Trophoblast cell (in vitro differentiated cells and primary cell): ENCODE measurements around the gene CDH11.

ENCODE experiments used
- DNase-seq, 2 donors: peaks; one replicate each; pipeline ENCODE4 v3.0.0-alpha.2; 2016
- H2AFZ ChIP-seq: 2 replicates; pipeline ENCODE4 v1.6.1; 2013; ENCODE audit warnings: low read length, moderate library complexity, mild to moderate bottlenecking; ENCODE audit not compliant: insufficient read depth, poor library complexity
- H2AK5ac ChIP-seq: 2 replicates; pipeline ENCODE4 v1.6.1; 2013; ENCODE audit warnings: mild to moderate bottlenecking, low read length
- H2BK120ac ChIP-seq: 2 replicates; pipeline ENCODE4 v1.6.1; 2013; ENCODE audit warnings: low read length, mild to moderate bottlenecking, moderate library complexity; ENCODE audit not compliant: insufficient read depth, poor library complexity
- H2BK12ac ChIP-seq: 2 replicates; pipeline ENCODE4 v1.6.1; 2013; ENCODE audit warnings: mild to moderate bottlenecking, low read length, moderate library complexity
- H2BK5ac ChIP-seq: 2 replicates; pipeline ENCODE4 v1.6.1; 2013; ENCODE audit warnings: low read length, low read depth, moderate library complexity, mild to moderate bottlenecking; ENCODE audit not compliant: poor library complexity
- H3K14ac ChIP-seq: 2 replicates; pipeline ENCODE4 v1.6.1; 2013; ENCODE audit warnings: mild to moderate bottlenecking, low read length
- H3K18ac ChIP-seq: 2 replicates; pipeline ENCODE4 v1.6.1; 2013; ENCODE audit warnings: mild to moderate bottlenecking, low read length
- H3K23ac ChIP-seq: 2 replicates; pipeline ENCODE4 v1.6.1; 2013; ENCODE audit warnings: low read length
- H3K27ac ChIP-seq: 2 replicates; pipeline ENCODE4 v1.5.1; 2013; ENCODE audit warnings: low read depth, mild to moderate bottlenecking, inconsistent platforms, low read length, moderate library complexity
- H3K27me3 ChIP-seq: 2 replicates; pipeline ENCODE4 v1.6.1; 2013; ENCODE audit warnings: inconsistent platforms, mild to moderate bottlenecking, low read length, moderate library complexity; ENCODE audit not compliant: insufficient read depth
- H3K36me3 ChIP-seq, 2 experiments: 1 replicate in 1 of 2; 2 replicates in 1 of 2; pipeline ENCODE4 v1.6.1; 2013; ENCODE audit warnings: low read length in 2 of 2, mild to moderate bottlenecking in 2 of 2, moderate library complexity in 1 of 2; ENCODE audit not compliant: insufficient read depth in 2 of 2, control insufficient read depth in 1 of 2
- H3K4ac ChIP-seq: 2 replicates; pipeline ENCODE4 v1.6.1; 2013; ENCODE audit warnings: low read depth, mild to moderate bottlenecking, low read length, moderate library complexity
- H3K4me1 ChIP-seq, 2 experiments: 1 replicate in 1 of 2; 2 replicates in 1 of 2; pipeline ENCODE4 v1.6.1; 2013; ENCODE audit warnings: low read length in 2 of 2, mild to moderate bottlenecking in 2 of 2, moderate library complexity in 1 of 2; ENCODE audit not compliant: insufficient read depth in 2 of 2, control insufficient read depth in 1 of 2
- H3K4me2 ChIP-seq: 2 replicates; pipeline ENCODE4 v1.6.1; 2013; ENCODE audit warnings: inconsistent platforms, mild to moderate bottlenecking, low read length, moderate library complexity
- H3K4me3 ChIP-seq: 2 replicates; pipeline ENCODE4 v1.5.1; 2013; ENCODE audit warnings: mild to moderate bottlenecking, low read depth, low read length, inconsistent platforms
- H3K79me1 ChIP-seq: one replicate; pipeline ENCODE4 v1.6.1; 2013; ENCODE audit warnings: low read length
- H3K79me2 ChIP-seq: 2 replicates; pipeline ENCODE4 v1.6.1; 2013; ENCODE audit warnings: low read length, mild to moderate bottlenecking; ENCODE audit not compliant: control insufficient read depth, insufficient read depth, poor library complexity
- H3K9ac ChIP-seq: 2 replicates; pipeline ENCODE4 v1.6.1; 2013; ENCODE audit warnings: mild to moderate bottlenecking, low read length
- H3K9me3 ChIP-seq: 2 replicates; pipeline ENCODE4 v1.6.1; 2013; ENCODE audit warnings: low read depth, mild to moderate bottlenecking, control low read depth, inconsistent platforms, low read length; ENCODE audit not compliant: insufficient read depth
- H4K12ac ChIP-seq: 2 replicates; pipeline ENCODE4 v1.6.1; 2013; ENCODE audit warnings: low read depth, mild to moderate bottlenecking, low read length, moderate library complexity
- H4K8ac ChIP-seq: 2 replicates; pipeline ENCODE4 v1.6.1; 2013; ENCODE audit warnings: low read depth, mild to moderate bottlenecking, low read length, moderate library complexity
- H4K91ac ChIP-seq: one replicate; pipeline ENCODE4 v1.6.1; 2013; ENCODE audit warnings: low read depth, mild to moderate bottlenecking, low read length, moderate library complexity
- WGBS: extraction: QIAGEN DNeasy Blood & Tissue Kit; methylation state at CpG from one replicate; pipeline ENCODE4 v1.1.7; 2013; ENCODE audit warnings: missing lambda C conversion rate; ENCODE audit not compliant: insufficient read length, insufficient coverage; ENCODE audit errors: extremely low coverage; 5-methylcytosine and 5-hydroxymethylcytosine counted together

Gene CDH11

GRCh38 chr16:65070831-65071432 is 50.9 kb downstream of the CDH11 start:
- Histone ChIP-seq H3K14ac (no peak overlapping the region), H3K4me1 (peaks cover 11 to 15% of the 10 kb centered on the region in 2 experiments), H3K18ac (no peak overlapping the region), H3K4me2 (peak overlapping the region; percentile 18), H3K79me2 (no peaks in the 10 kb centered on the region), H2AFZ (no peak overlapping the region), H3K79me1 (no peaks in the 10 kb centered on the region), H3K4ac (no peak overlapping the region), H3K9me3 (no peaks in the 10 kb centered on the region), H4K91ac (no peak overlapping the region), H2BK5ac (no peak overlapping the region), H2BK12ac (no peak overlapping the region), H3K4me3 (no peak overlapping the region), H3K9ac (no peak overlapping the region), H2BK120ac (no peak overlapping the region), H3K27ac (no peak overlapping the region), H3K23ac (no peak overlapping the region), H3K27me3 (no peaks in the 10 kb centered on the region), H2AK5ac (no peak overlapping the region), H3K36me3 (peaks cover 8 to 22% of the 10 kb centered on the region in 2 experiments), H4K12ac (no peak overlapping the region), H4K8ac (no peak overlapping the region)
- peak in 1 of 2 donors; percentile 14 for DNase-seq
- no CpG with 5 or more reads among the region's 12 CpGs for WGBS

DNA sequence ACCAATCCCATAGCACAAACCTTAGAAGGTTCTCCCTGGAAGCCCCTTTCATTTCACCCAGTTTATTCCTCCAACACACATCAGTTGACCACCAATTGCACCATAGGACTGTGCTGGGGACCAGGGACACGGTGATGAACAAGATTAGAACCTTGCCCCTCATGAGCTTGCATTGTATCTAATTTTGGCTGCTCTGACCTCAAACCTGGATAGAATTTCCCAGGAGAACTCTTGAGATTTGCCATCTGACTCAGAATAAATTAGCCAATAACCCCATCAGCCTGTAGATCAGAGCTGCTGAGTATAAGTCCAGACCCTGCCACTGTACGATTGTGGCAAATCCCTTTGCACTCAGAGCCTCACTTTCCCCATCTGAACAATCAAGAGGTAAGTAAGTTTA is 52.1 kb downstream of the CDH11 start:
- Histone ChIP-seq H3K23ac (no peak overlapping the region), H4K12ac (no peak overlapping the region), H3K4ac (no peak overlapping the region), H4K8ac (no peak overlapping the region), H3K9me3 (no peaks in the 10 kb centered on the region), H3K4me1 (peaks cover 13 to 15% of the 10 kb centered on the region in 2 experiments), H3K36me3 (peaks cover 11 to 23% of the 10 kb centered on the region in 2 experiments), H3K4me3 (no peak overlapping the region), H3K27ac (no peak overlapping the region), H2AK5ac (no peak overlapping the region), H2BK120ac (no peak overlapping the region), H3K14ac (no peak overlapping the region), H4K91ac (no peak overlapping the region), H2BK12ac (no peak overlapping the region), H3K79me2 (peaks cover 1% of the 10 kb centered on the region), H3K79me1 (no peaks in the 10 kb centered on the region), H3K18ac (no peak overlapping the region), H3K4me2 (no peak overlapping the region), H2AFZ (no peak overlapping the region), H3K9ac (no peak overlapping the region), H3K27me3 (no peaks in the 10 kb centered on the region), H2BK5ac (no peak overlapping the region)
- WGBS = no CpG with 5 or more reads among the region's 2 CpGs
- no peak for DNase-seq

DNA sequence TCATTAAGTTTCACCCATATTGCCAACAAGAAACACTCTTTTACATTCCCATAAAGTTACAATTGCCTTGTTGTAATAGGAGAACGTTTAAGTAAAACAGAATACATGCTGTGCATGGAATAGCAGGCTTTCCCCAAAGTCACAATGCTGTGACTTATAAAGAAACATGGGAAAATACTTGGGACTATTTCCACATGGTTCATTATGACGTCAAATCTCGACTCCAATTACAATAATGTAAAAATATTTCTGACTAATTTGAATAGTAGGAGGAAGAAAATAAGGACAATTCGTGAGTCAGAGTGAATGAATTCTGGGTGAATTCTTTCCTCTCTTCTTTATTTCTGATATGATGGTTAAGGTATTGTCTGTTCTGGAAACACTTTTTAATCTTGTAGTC is 52.8 kb downstream of the CDH11 start:
- no peaks in the 10 kb centered on the region for H3K79me1 ChIP-seq
- H4K12ac ChIP-seq = no peak overlapping the region
- H3K4ac ChIP-seq = no peak overlapping the region
- no peak overlapping the region for H4K91ac ChIP-seq
- H3K79me2 ChIP-seq = peaks cover 1% of the 10 kb centered on the region
- no peak overlapping the region for H2BK5ac ChIP-seq
- H3K18ac ChIP-seq = no peak overlapping the region
- no peak overlapping the region for H3K9ac ChIP-seq
- no peak overlapping the region for H3K14ac ChIP-seq
- peaks cover 13 to 15% of the 10 kb centered on the region in 2 experiments for H3K4me1 ChIP-seq
- no peak overlapping the region for H2BK120ac ChIP-seq
- no peaks in the 10 kb centered on the region for H3K9me3 ChIP-seq
- peaks cover 12 to 23% of the 10 kb centered on the region in 2 experiments for H3K36me3 ChIP-seq
- WGBS = no CpG with 5 or more reads among the region's 4 CpGs
- H2BK12ac ChIP-seq = no peak overlapping the region
- no peak overlapping the region for H3K4me3 ChIP-seq
- no peak for DNase-seq
- no peaks in the 10 kb centered on the region for H3K27me3 ChIP-seq
- H2AFZ ChIP-seq = no peak overlapping the region
- no peak overlapping the region for H4K8ac ChIP-seq
- H3K27ac ChIP-seq = no peak overlapping the region
- no peak overlapping the region for H3K23ac ChIP-seq
- H2AK5ac ChIP-seq = no peak overlapping the region
- no peak overlapping the region for H3K4me2 ChIP-seq

DNA sequence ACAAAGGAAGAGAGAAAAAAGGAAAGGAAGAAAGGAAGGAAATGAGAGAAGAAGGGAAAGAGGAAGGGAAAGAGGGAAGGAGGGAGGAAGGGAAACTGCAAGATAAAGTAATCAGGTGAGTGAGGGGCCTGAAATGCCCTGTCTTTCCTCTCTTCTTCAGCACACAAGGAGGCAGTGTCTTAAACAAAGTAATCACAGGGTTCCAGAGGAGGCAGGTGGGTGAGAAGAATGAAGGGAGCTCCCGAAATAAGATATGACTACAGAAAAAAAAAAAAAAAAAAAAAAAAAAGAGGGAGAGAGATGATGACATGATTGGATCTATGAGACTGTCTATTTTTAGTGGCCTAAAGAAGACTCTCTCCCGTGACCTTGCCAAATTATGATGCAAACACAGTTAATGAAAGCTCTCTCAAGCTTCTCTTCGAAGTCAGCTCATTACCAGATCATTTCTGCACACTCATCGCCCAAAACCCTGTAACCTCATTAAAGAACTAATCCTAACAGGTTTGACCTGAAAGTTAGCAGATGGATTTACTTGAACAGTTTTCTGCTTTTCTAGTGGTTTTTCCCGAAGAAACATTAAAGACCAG is 53.6 kb downstream of the CDH11 start:
- no CpG with 5 or more reads among the region's 5 CpGs for WGBS
- peaks cover 12 to 24% of the 10 kb centered on the region in 2 experiments for H3K36me3 ChIP-seq
- no peak overlapping the region for H2AK5ac ChIP-seq
- H2BK120ac ChIP-seq = no peak overlapping the region
- H2BK5ac ChIP-seq = no peak overlapping the region
- no peak overlapping the region for H3K4me3 ChIP-seq
- no peak overlapping the region for H4K12ac ChIP-seq
- no peak overlapping the region for H4K91ac ChIP-seq
- no peaks in the 10 kb centered on the region for H3K79me1 ChIP-seq
- H3K23ac ChIP-seq = no peak overlapping the region
- no peak overlapping the region for H3K9ac ChIP-seq
- H3K9me3 ChIP-seq = no peaks in the 10 kb centered on the region
- no peak overlapping the region for H3K14ac ChIP-seq
- no peak overlapping the region for H2BK12ac ChIP-seq
- no peak overlapping the region for H3K4me2 ChIP-seq
- peaks cover 1% of the 10 kb centered on the region for H3K79me2 ChIP-seq
- peaks cover 13 to 15% of the 10 kb centered on the region in 2 experiments for H3K4me1 ChIP-seq
- H3K18ac ChIP-seq = no peak overlapping the region
- no peak overlapping the region for H2AFZ ChIP-seq
- H3K27me3 ChIP-seq = no peaks in the 10 kb centered on the region
- H3K4ac ChIP-seq = no peak overlapping the region
- no peak overlapping the region for H3K27ac ChIP-seq
- H4K8ac ChIP-seq = no peak overlapping the region
- no peak for DNase-seq
